H1 (cell line): Measurements from ENCODE around the gene ATF7. TPM values are rescaled to one million over a fixed set of nuclear protein-coding genes. Genes with fewer than 3 reads are reported as not detected.

ENCODE experiments used
- CREB1 ChIP-seq: IDR thresholded peaks from 2 replicates; pipeline ENCODE4 v1.6.1; 2012; ENCODE audit warnings: inconsistent platforms
- PHF8 ChIP-seq: fragments of 200-600 bp; sonication (generic); conservative IDR thresholded peaks from 2 replicates; pipeline ENCODE4 v1.7.1; 2012; ENCODE audit warnings: low read depth, mild to moderate bottlenecking, inconsistent platforms, low read length, moderate library complexity
- polyA plus RNA-seq, 7 experiments: library from polyadenylated mRNA; depleted of rRNA in 3 of 7; stranded (reverse) in 5 of 7; unstranded in 2 of 7; fragments of >200 nt in 5 of 7; fragments of 200-250 nt in 2 of 7; gene quantifications; 1 replicate in 5 of 7; 2 replicates in 1 of 7; 4 replicates in 1 of 7; pipeline versions ENCODE4 v1.2.1 to v1.2.3, GENCODE V29; 2011 to 2013; ENCODE audit warnings: missing spikeins in 2 of 7, mixed read lengths in 2 of 7
- total RNA-seq: library from RNA; stranded (reverse); fragmentation: NEBNext Ultra II Directional; extraction: Animal tissue kit (Norgen Biotek cat#: 25700); gene quantifications from 2 replicates; pipeline ENCODE4 v1.2.1, GENCODE V29; 2021
- TF ChIP-seq, protein P1 (sequence below), 3 experiments: IDR thresholded peaks; 1 replicate in 2 of 3; 2 replicates in 1 of 3; pipeline versions ENCODE4 v1.5.1 to v1.6.1; 2011; ENCODE audit warnings: low read length in 3 of 3, mild to moderate bottlenecking in 3 of 3, inconsistent platforms in 2 of 3, low read depth in 1 of 3, moderate library complexity in 1 of 3; ENCODE audit not compliant: insufficient read depth in 1 of 3; ENCODE audit errors: control extremely low read depth in 1 of 3

Gene ATF7
- total and polyA plus RNA-seq, 2 of the 8 experiments (the other 6 are each of a cell fraction or from before 2014, with no cell fraction given): 10.1 to 16.6 TPM

DNA sequence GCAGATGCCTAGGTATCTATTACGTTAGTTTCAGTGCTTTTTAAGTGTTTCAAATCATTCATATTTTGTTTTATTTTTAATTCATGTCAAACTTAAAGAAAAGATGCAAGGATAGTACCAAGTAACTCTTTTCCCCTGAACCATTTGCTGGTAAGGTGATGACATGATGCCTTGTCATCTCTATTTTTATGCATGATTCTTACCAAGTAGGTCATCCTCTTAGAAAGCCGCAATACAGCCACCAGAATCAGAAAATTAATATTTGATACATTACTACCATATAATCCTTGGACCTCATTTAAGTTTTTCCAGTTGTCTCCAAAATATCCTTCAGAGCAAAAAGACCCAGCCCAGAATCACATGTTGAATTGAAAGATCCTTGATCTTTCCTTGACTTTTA is 27.4 kb upstream of the ATF7 start (continued):
- TF ChIP-seq, protein P1, sequence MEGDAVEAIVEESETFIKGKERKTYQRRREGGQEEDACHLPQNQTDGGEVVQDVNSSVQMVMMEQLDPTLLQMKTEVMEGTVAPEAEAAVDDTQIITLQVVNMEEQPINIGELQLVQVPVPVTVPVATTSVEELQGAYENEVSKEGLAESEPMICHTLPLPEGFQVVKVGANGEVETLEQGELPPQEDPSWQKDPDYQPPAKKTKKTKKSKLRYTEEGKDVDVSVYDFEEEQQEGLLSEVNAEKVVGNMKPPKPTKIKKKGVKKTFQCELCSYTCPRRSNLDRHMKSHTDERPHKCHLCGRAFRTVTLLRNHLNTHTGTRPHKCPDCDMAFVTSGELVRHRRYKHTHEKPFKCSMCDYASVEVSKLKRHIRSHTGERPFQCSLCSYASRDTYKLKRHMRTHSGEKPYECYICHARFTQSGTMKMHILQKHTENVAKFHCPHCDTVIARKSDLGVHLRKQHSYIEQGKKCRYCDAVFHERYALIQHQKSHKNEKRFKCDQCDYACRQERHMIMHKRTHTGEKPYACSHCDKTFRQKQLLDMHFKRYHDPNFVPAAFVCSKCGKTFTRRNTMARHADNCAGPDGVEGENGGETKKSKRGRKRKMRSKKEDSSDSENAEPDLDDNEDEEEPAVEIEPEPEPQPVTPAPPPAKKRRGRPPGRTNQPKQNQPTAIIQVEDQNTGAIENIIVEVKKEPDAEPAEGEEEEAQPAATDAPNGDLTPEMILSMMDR (IDR thresholded peaks at IDR 0.05; ENCODE audit: control extremely low read depth in 1 of 3, insufficient read depth in 1 of 3, low read depth in 1 of 3, low read length in 3 of 3): no peak
- no peak for TF ChIP-seq CREB1
- no peak for TF ChIP-seq PHF8
